ENCODE measurements around the gene PFKFB4. TPM values are rescaled to one million over a fixed set of nuclear protein-coding genes. Genes with fewer than 3 reads are reported as not detected.

Gene PFKFB4
- total and polyA plus RNA-seq, 2 donors (not counting 1 experiment from before 2014, with no cell fraction given): 1.3 to 3.3 TPM

- intact Hi-C loops (cut with micrococcal nuclease): no loop called here
- Mint-ChIP-seq H3K4me3 (no peak overlapping the region), H3K27me3 (peaks cover 7% of the 10 kb centered on the region), H3K27ac (no peak overlapping the region), H3K9me3 (ENCODE audit: insufficient read depth) (no peaks in the 10 kb centered on the region), H3K4me1 (peaks cover 9% of the 10 kb centered on the region)
- no peak overlapping the region for H2AFZ ChIP-seq (ENCODE audit: insufficient read depth, low read depth, low read length, poor library complexity, severe bottlenecking)
- H4K20me1 ChIP-seq (ENCODE audit: control insufficient read depth, insufficient read depth, low read length, poor library complexity, severe bottlenecking): no peaks in the 10 kb centered on the region
- H3K79me2 ChIP-seq (ENCODE audit: control insufficient read depth, insufficient read depth, low read length): no peaks in the 10 kb centered on the region
- POLR2A ChIA-PET: interaction anchor here (0.7 kb wide), 1 partner anchor 62 kb away, joined by 3 read pairs; no protein-coding TSS in a partner anchor
- H3K27me3 ChIP-seq (replicated peaks in 1 of 4; ENCODE audit: control extremely low read depth in 1 of 4, control insufficient read depth in 3 of 4, insufficient read depth in 4 of 4, low read length in 3 of 4): peaks cover 0 to 21% (median 6%) of the 10 kb centered on the region in 4 experiments
- DNase-seq: no peak
- H3K4me3 ChIP-seq (ENCODE audit: control extremely low read depth in 1 of 5, extremely low read depth in 1 of 5, insufficient read depth in 1 of 5, low read depth in 2 of 5, low read length in 4 of 5): no peak overlapping the region
- H3K9ac ChIP-seq (ENCODE audit: low read length): no peak overlapping the region
- H3K9me3 ChIP-seq (ENCODE audit: control extremely low read depth in 1 of 3, control insufficient read depth in 2 of 3, insufficient read depth in 1 of 3, low read length in 2 of 3): no peaks in the 10 kb centered on the region
- H3K36me3 ChIP-seq (replicated peaks in 1 of 2; ENCODE audit: control extremely low read depth in 1 of 2, control insufficient read depth in 1 of 2, extremely low read depth in 1 of 2, insufficient read depth in 2 of 2, low read length in 1 of 2): peaks cover 0 to 55% of the 10 kb centered on the region in 2 experiments
- no peak overlapping the region for H3K27ac ChIP-seq (ENCODE audit: low read length in 2 of 2)
- 75% methylated on average over 4 of the region's 5 CpGs for WGBS (ENCODE audit: insufficient coverage)
- H3K4me2 ChIP-seq (replicated peaks; ENCODE audit: low read depth, low read length, poor library complexity, severe bottlenecking): no peak overlapping the region
- CTCF ChIA-PET: interaction anchor here (0.9 kb wide), 1 partner anchor 198 kb away, joined by 3 read pairs; no protein-coding TSS in a partner anchor
- no peak for ATAC-seq (ENCODE audit: low read depth)
- peaks cover 4 to 9% of the 10 kb centered on the region in 2 donors for H3K4me1 ChIP-seq (ENCODE audit: control insufficient read depth in 2 of 2, insufficient read depth in 2 of 2, low read length in 2 of 2)
- TF ChIP-seq CTCF (IDR thresholded peaks at IDR 0.05): no peak
- TF ChIP-seq EZH2 (IDR thresholded peaks at IDR 0.05; ENCODE audit: borderline replicate concordance, insufficient read depth, low read depth, low read length, poor library complexity, severe bottlenecking): no peak
Measured at GRCh38 chr3:48598323-48599076, 41.9 kb upstream of the PFKFB4 start.

GRCh38 chr3:48597408-48597800 is 40.8 kb upstream of the PFKFB4 start:
- TF ChIP-seq EZH2 (IDR thresholded peaks at IDR 0.05; ENCODE audit: borderline replicate concordance, insufficient read depth, low read depth, low read length, poor library complexity, severe bottlenecking): no peak
- no peak for TF ChIP-seq CTCF (IDR thresholded peaks at IDR 0.05)
- Histone ChIP-seq H3K9ac (ENCODE audit: low read length) (no peak overlapping the region), H3K9me3 (ENCODE audit: control extremely low read depth in 1 of 3, control insufficient read depth in 2 of 3, insufficient read depth in 1 of 3, low read length in 2 of 3) (no peaks in the 10 kb centered on the region), H3K36me3 (replicated peaks in 1 of 2; ENCODE audit: control extremely low read depth in 1 of 2, control insufficient read depth in 1 of 2, extremely low read depth in 1 of 2, insufficient read depth in 2 of 2, low read length in 1 of 2) (peaks cover 0 to 45% of the 10 kb centered on the region in 2 experiments), H3K27me3 (replicated peaks in 1 of 4; ENCODE audit: control extremely low read depth in 1 of 4, control insufficient read depth in 3 of 4, insufficient read depth in 4 of 4, low read length in 3 of 4) (peaks cover 0 to 32% (median 6%) of the 10 kb centered on the region in 4 experiments), H3K4me3 (ENCODE audit: control extremely low read depth in 1 of 5, extremely low read depth in 1 of 5, insufficient read depth in 1 of 5, low read depth in 2 of 5, low read length in 4 of 5) (no peak overlapping the region), H3K4me1 (ENCODE audit: control insufficient read depth in 2 of 2, insufficient read depth in 2 of 2, low read length in 2 of 2) (peaks cover 4 to 9% of the 10 kb centered on the region in 2 donors), H2AFZ (ENCODE audit: insufficient read depth, low read depth, low read length, poor library complexity, severe bottlenecking) (no peak overlapping the region), H4K20me1 (ENCODE audit: control insufficient read depth, insufficient read depth, low read length, poor library complexity, severe bottlenecking) (no peaks in the 10 kb centered on the region), H3K27ac (ENCODE audit: low read length in 2 of 2) (no peak overlapping the region), H3K79me2 (ENCODE audit: control insufficient read depth, insufficient read depth, low read length) (no peaks in the 10 kb centered on the region), H3K4me2 (replicated peaks; ENCODE audit: low read depth, low read length, poor library complexity, severe bottlenecking) (no peak overlapping the region)
- ChIA-PET POLR2A (no interaction called here), CTCF (no interaction called here)
- ATAC-seq (ENCODE audit: low read depth): no peak
- DNase-seq: no peak
- H3K27ac Mint-ChIP-seq: peak overlapping the region; percentile 50
- peaks cover 14% of the 10 kb centered on the region for H3K27me3 Mint-ChIP-seq
- no peak overlapping the region for H3K4me3 Mint-ChIP-seq
- intact Hi-C loops (cut with micrococcal nuclease): no loop called here
- WGBS (ENCODE audit: insufficient coverage): 93% methylated on average over 6 of the region's 6 CpGs
- peaks cover 9% of the 10 kb centered on the region for H3K4me1 Mint-ChIP-seq
- H3K9me3 Mint-ChIP-seq (ENCODE audit: insufficient read depth): no peaks in the 10 kb centered on the region

Measured in B cell (primary cell).